ENCODE measurements around the gene C1QTNF3. TPM values are rescaled to one million over a fixed set of nuclear protein-coding genes. Genes with fewer than 3 reads are reported as not detected.
"Not testable (repeated sequence)": the region's sequence is repeated elsewhere in the genome, so short reads cannot be mapped to it uniquely, and the experiment has no call there.

C1QTNF3 gene
- total and polyA plus RNA-seq, 2 donors (not counting 1 experiment from before 2014, with no cell fraction given), result 6.6 to 11.9 TPM

- H3K27me3 Mint-ChIP-seq, result no peaks in the 10 kb centered on the region
- Histone ChIP-seq H3K9me3 (ENCODE audit: control extremely low read depth in 1 of 3, control insufficient read depth in 2 of 3, insufficient read depth in 1 of 3, low read length in 2 of 3) (no peaks in the 10 kb centered on the region), H4K20me1 (ENCODE audit: control insufficient read depth, insufficient read depth, low read length, poor library complexity, severe bottlenecking) (no peaks in the 10 kb centered on the region), H2AFZ (ENCODE audit: insufficient read depth, low read depth, low read length, poor library complexity, severe bottlenecking) (no peak overlapping the region), H3K27me3 (replicated peaks in 1 of 4; ENCODE audit: control extremely low read depth in 1 of 4, control insufficient read depth in 3 of 4, insufficient read depth in 4 of 4, low read length in 3 of 4) (no peaks in the 10 kb centered on the region), H3K9ac (ENCODE audit: low read length) (no peak overlapping the region), H3K4me3 (ENCODE audit: control extremely low read depth in 1 of 5, extremely low read depth in 1 of 5, insufficient read depth in 1 of 5, low read depth in 2 of 5, low read length in 4 of 5) (no peak overlapping the region), H3K4me1 (ENCODE audit: control insufficient read depth in 2 of 2, insufficient read depth in 2 of 2, low read length in 2 of 2) (peaks cover 0 to 7% of the 10 kb centered on the region in 2 donors), H3K4me2 (replicated peaks; ENCODE audit: low read depth, low read length, poor library complexity, severe bottlenecking) (no peak overlapping the region), H3K79me2 (ENCODE audit: control insufficient read depth, insufficient read depth, low read length) (no peaks in the 10 kb centered on the region), H3K36me3 (replicated peaks in 1 of 2; ENCODE audit: control extremely low read depth in 1 of 2, control insufficient read depth in 1 of 2, extremely low read depth in 1 of 2, insufficient read depth in 2 of 2, low read length in 1 of 2) (peaks cover 0 to 2% of the 10 kb centered on the region in 2 experiments), H3K27ac (ENCODE audit: low read length in 2 of 2) (no peak overlapping the region)
- ChIA-PET CTCF (no interaction called here), POLR2A (no interaction called here)
- H3K27ac Mint-ChIP-seq, result no peak overlapping the region
- intact Hi-C loops (cut with micrococcal nuclease), result no loop called here
- ATAC-seq (ENCODE audit: low read depth) (no peak), DNase-seq (no peak)
- H3K9me3 Mint-ChIP-seq (ENCODE audit: insufficient read depth), result no peaks in the 10 kb centered on the region
- H3K4me1 Mint-ChIP-seq, result peaks cover 14% of the 10 kb centered on the region
- H3K4me3 Mint-ChIP-seq, result no peak overlapping the region
- TF ChIP-seq CTCF (IDR thresholded peaks at IDR 0.05), result no peak
- TF ChIP-seq EZH2 (IDR thresholded peaks at IDR 0.05; ENCODE audit: borderline replicate concordance, insufficient read depth, low read depth, low read length, poor library complexity, severe bottlenecking), result no peak
These were observed 30.2 kb downstream of the C1QTNF3 start for GRCh38 chr5:34012791-34013190.

GRCh38 chr5:34011536-34011935, 31.5 kb downstream of the C1QTNF3 start:
- TF ChIP-seq EZH2 (IDR thresholded peaks at IDR 0.05; ENCODE audit: borderline replicate concordance, insufficient read depth, low read depth, low read length, poor library complexity, severe bottlenecking), result no peak
- TF ChIP-seq CTCF (IDR thresholded peaks at IDR 0.05), result no peak
- CTCF ChIA-PET, result interaction anchor here (0.6 to 1.5 kb wide), 2 partner anchors 11 to 16 kb away, joined by 3 to 4 read pairs; no protein-coding TSS in a partner anchor
- no peak overlapping the region for H2AFZ ChIP-seq (ENCODE audit: insufficient read depth, low read depth, low read length, poor library complexity, severe bottlenecking)
- H3K4me2 ChIP-seq (replicated peaks; ENCODE audit: low read depth, low read length, poor library complexity, severe bottlenecking), result no peak overlapping the region
- no peaks in the 10 kb centered on the region for H3K9me3 ChIP-seq (ENCODE audit: control extremely low read depth in 1 of 3, control insufficient read depth in 2 of 3, insufficient read depth in 1 of 3, low read length in 2 of 3)
- Mint-ChIP-seq H3K4me3 (no peak overlapping the region), H3K27me3 (no peaks in the 10 kb centered on the region), H3K4me1 (peaks cover 22% of the 10 kb centered on the region), H3K27ac (no peak overlapping the region), H3K9me3 (ENCODE audit: insufficient read depth) (no peaks in the 10 kb centered on the region)
- no CpG with 5 or more reads among the region's 4 CpGs for WGBS (ENCODE audit: insufficient coverage)
- POLR2A ChIA-PET, result no interaction called here
- intact Hi-C loops (cut with micrococcal nuclease), result no loop called here
- ATAC-seq (ENCODE audit: low read depth), result no peak
- H3K36me3 ChIP-seq (replicated peaks in 1 of 2; ENCODE audit: control extremely low read depth in 1 of 2, control insufficient read depth in 1 of 2, extremely low read depth in 1 of 2, insufficient read depth in 2 of 2, low read length in 1 of 2), result no peaks in the 10 kb centered on the region
- H3K79me2 ChIP-seq (ENCODE audit: control insufficient read depth, insufficient read depth, low read length), result peaks cover 6% of the 10 kb centered on the region
- no peak overlapping the region for H3K4me3 ChIP-seq (ENCODE audit: control extremely low read depth in 1 of 5, extremely low read depth in 1 of 5, insufficient read depth in 1 of 5, low read depth in 2 of 5, low read length in 4 of 5)
- peaks cover 9 to 15% of the 10 kb centered on the region in 2 donors for H3K4me1 ChIP-seq (ENCODE audit: control insufficient read depth in 2 of 2, insufficient read depth in 2 of 2, low read length in 2 of 2)
- no peak overlapping the region for H3K27ac ChIP-seq (ENCODE audit: low read length in 2 of 2)
- no peak for DNase-seq
- no peaks in the 10 kb centered on the region for H3K27me3 ChIP-seq (replicated peaks in 1 of 4; ENCODE audit: control extremely low read depth in 1 of 4, control insufficient read depth in 3 of 4, insufficient read depth in 4 of 4, low read length in 3 of 4)
- H3K9ac ChIP-seq (ENCODE audit: low read length), result no peak overlapping the region
- H4K20me1 ChIP-seq (ENCODE audit: control insufficient read depth, insufficient read depth, low read length, poor library complexity, severe bottlenecking), result no peaks in the 10 kb centered on the region

GRCh38 chr5:34010146-34010545, 32.9 kb downstream of the C1QTNF3 start:
- H3K4me3 Mint-ChIP-seq; H2AFZ ChIP-seq (ENCODE audit: insufficient read depth, low read depth, low read length, poor library complexity, severe bottlenecking); H3K27me3 ChIP-seq (replicated peaks in 1 of 4; ENCODE audit: control extremely low read depth in 1 of 4, control insufficient read depth in 3 of 4, insufficient read depth in 4 of 4, low read length in 3 of 4); POLR2A ChIA-PET; ATAC-seq (ENCODE audit: low read depth); H3K36me3 ChIP-seq (replicated peaks in 1 of 2; ENCODE audit: control extremely low read depth in 1 of 2, control insufficient read depth in 1 of 2, extremely low read depth in 1 of 2, insufficient read depth in 2 of 2, low read length in 1 of 2); H3K79me2 ChIP-seq (ENCODE audit: control insufficient read depth, insufficient read depth, low read length); H3K27me3 Mint-ChIP-seq; H3K9me3 Mint-ChIP-seq (ENCODE audit: insufficient read depth); DNase-seq; H3K27ac ChIP-seq (ENCODE audit: low read length in 2 of 2); H3K4me3 ChIP-seq (ENCODE audit: control extremely low read depth in 1 of 5, extremely low read depth in 1 of 5, insufficient read depth in 1 of 5, low read depth in 2 of 5, low read length in 4 of 5); H3K9me3 ChIP-seq (ENCODE audit: control extremely low read depth in 1 of 3, control insufficient read depth in 2 of 3, insufficient read depth in 1 of 3, low read length in 2 of 3); H3K27ac Mint-ChIP-seq; H4K20me1 ChIP-seq (ENCODE audit: control insufficient read depth, insufficient read depth, low read length, poor library complexity, severe bottlenecking); H3K4me2 ChIP-seq (replicated peaks; ENCODE audit: low read depth, low read length, poor library complexity, severe bottlenecking); H3K9ac ChIP-seq (ENCODE audit: low read length); intact Hi-C loops (cut with micrococcal nuclease): not testable (repeated sequence)
- CTCF ChIA-PET, result interaction anchor here (1.5 kb wide), 1 partner anchor 574 kb away, joined by 3 read pairs; no protein-coding TSS in a partner anchor
- H3K4me1 ChIP-seq (ENCODE audit: control insufficient read depth in 2 of 2, insufficient read depth in 2 of 2, low read length in 2 of 2), result peaks cover 9 to 15% of the 10 kb centered on the region in 2 donors
- peaks cover 22% of the 10 kb centered on the region for H3K4me1 Mint-ChIP-seq
- WGBS (ENCODE audit: insufficient coverage), result no CpG with 5 or more reads among the region's 2 CpGs
